Heart left ventricle (tissue), 16 donors: ENCODE results near the gene TMBIM4. TPM values are rescaled to one million over a fixed set of nuclear protein-coding genes. Genes with fewer than 3 reads are reported as not detected.

Source experiments
- ATAC-seq, 4 donors: fragments of 200-7000 bp; cut with Tn5 transposase; one replicate each; pipeline ENCODE4 v1.9.1; 2020 to 2022; ENCODE audit warnings: moderate library complexity in 4 of 4, mild to moderate bottlenecking in 3 of 4, moderate number of reproducible peaks in 1 of 4
- DNase-seq, 5 donors: peaks; one replicate each; pipeline ENCODE4 v3.0.0-alpha.2; 2020
- H3K27ac ChIP-seq, 12 donors: fragments of 200-600 bp; sonication (generic) in 4 of 12; one replicate each; pipeline versions ENCODE4 v1.5.0 to v1.8.0; 2016 to 2022; ENCODE audit warnings: mild to moderate bottlenecking in 2 of 12
- H3K27me3 ChIP-seq, 9 donors: fragments of 200-600 bp; sonication (generic) in 2 of 9; one replicate each; pipeline versions ENCODE4 v1.5.1 to v1.8.0; 2016 to 2022; ENCODE audit warnings: mild to moderate bottlenecking in 3 of 9
- H3K36me3 ChIP-seq, 9 donors: fragments of 200-600 bp; sonication (generic) in 2 of 9; one replicate each; pipeline versions ENCODE4 v1.5.0 to v1.8.0; 2018 to 2022; ENCODE audit warnings: mild to moderate bottlenecking in 2 of 9
- H3K4me1 ChIP-seq, 12 donors: fragments of 200-600 bp; sonication (generic) in 4 of 12; one replicate each; pipeline versions ENCODE4 v1.5.0 to v1.8.0; 2016 to 2022; ENCODE audit warnings: mild to moderate bottlenecking in 3 of 12
- H3K4me3 ChIP-seq, 12 donors: fragments of 200-600 bp; sonication (generic) in 4 of 12; one replicate each; pipeline versions ENCODE4 v1.5.0 to v1.8.0; 2017 to 2022; ENCODE audit warnings: mild to moderate bottlenecking in 9 of 12, moderate library complexity in 4 of 12
- H3K9me3 ChIP-seq, 12 donors: fragments of 200-600 bp; sonication (generic) in 4 of 12; one replicate each; pipeline versions ENCODE4 v1.5.0 to v1.8.0; 2016 to 2022; ENCODE audit warnings: mild to moderate bottlenecking in 1 of 12
- POLR2A ChIP-seq, 2 donors: fragments of 450-650 bp; IDR thresholded peaks; one replicate each; pipeline ENCODE4 v1.6.1; 2017; ENCODE audit warnings: antibody characterized with exemption in 2 of 2, mild to moderate bottlenecking in 2 of 2, moderate library complexity in 2 of 2
- WGBS, 4 donors: extraction: QIAGEN DNeasy Blood & Tissue Kit in 2 of 4; methylation state at CpG; one replicate each; pipeline versions ENCODE4 v1.1.5 to v1.1.7; 2013 to 2018; 5-methylcytosine and 5-hydroxymethylcytosine counted together
- intact Hi-C, 10 donors: fragments of 100-400 bp; cut with DNase I; formaldehyde crosslinking; loops; one replicate each; pipeline versions ENCODE4 v1.11.1 to v1.14.2; 2022
- polyA plus RNA-seq, 2 donors: library from polyadenylated mRNA; stranded (reverse); fragments of 200-250 nt; gene quantifications; one replicate each; pipeline ENCODE4 v1.2.3, GENCODE V29; 2013
- total RNA-seq, 9 donors: library from RNA; depleted of rRNA in 2 of 9; stranded (reverse); fragments of >200 nt in 2 of 9; fragmentation: NEBNext Ultra II Directional in 3 of 9; extraction: Animal tissue kit (Norgen Biotek cat#: 25700) in 3 of 9; gene quantifications; one replicate each; pipeline versions ENCODE4 v1.1.0 to v1.2.4, GENCODE V29; 2016 to 2023
- TF ChIP-seq, protein P1 (sequence below), 12 donors: fragments of 200-600 bp; sonication (generic) in 4 of 12; IDR thresholded peaks; one replicate each; pipeline versions ENCODE4 v1.5.0 to v1.8.0; 2018 to 2022; ENCODE audit warnings: antibody characterized with exemption in 12 of 12, mild to moderate bottlenecking in 5 of 12
- donor health status: ischemic (EF 13 %, LVEDD 7.1; RV severe dilation, severe dysfunction).
- donor health status: healthy with polysubstance abuse.
- donor health status: DM: no; HTN: yes; CAD: no.
- donor health status: DM: no; HTN: no; CAD: no.
- donor health status: ischemic (EF 25% LVEDD 6.9; RV normal size, moderate dysfunction).
- donor health status: ischemic (EF 25% LVEDD 5.7; RV mildly dilated, moderate dysfunction).
- donor health status: healthy.
- donor health status: DM: yes; HTN: yes; CAD: no.
- donor health status: ischemic (EF 35%, LVEDD 5.7; RV mildly dilated, moderate dysfunction).
- donor health status: nonischemic (EF 11% LVEDD 7.7; RV severe dilation, severe dysfunction).
- donor health status: DM: yes; HTN: yes; CAD: no.
- donor health status: PGD.
- donor health status: ischemic (EF 29% LVEDD 5.4; RV normal size, mild dysfunction).
- donor health status: nonischemic (EF 23%, LVEDD 6.1; RV moderate dilation, normal function).

Gene TMBIM4
- total and polyA plus RNA-seq, 11 donors, result 52.2 to 131 (median 86.2) TPM

- ATAC-seq (no peak), DNase-seq (no peak)
- Histone ChIP-seq H3K4me3 (no peak overlapping the region), H3K27me3 (no peaks in the 10 kb centered on the region), H3K36me3 (peaks cover 0 to 34% (median 28%) of the 10 kb centered on the region in 9 donors), H3K4me1 (no peaks in the 10 kb centered on the region), H3K9me3 (no peaks in the 10 kb centered on the region), H3K27ac (no peak overlapping the region)
- WGBS, 4 donors, result 95 to 98% (median 96%) methylated on average over 9 of the region's 9 CpGs
- intact Hi-C loops, result loop anchor here in 1 of 10 donors (10.0 kb wide), 1 partner anchor 1224 kb away; no protein-coding TSS in a partner anchor
- TF ChIP-seq POLR2A (IDR thresholded peaks at IDR 0.05), result no peak
- TF ChIP-seq, protein P1, sequence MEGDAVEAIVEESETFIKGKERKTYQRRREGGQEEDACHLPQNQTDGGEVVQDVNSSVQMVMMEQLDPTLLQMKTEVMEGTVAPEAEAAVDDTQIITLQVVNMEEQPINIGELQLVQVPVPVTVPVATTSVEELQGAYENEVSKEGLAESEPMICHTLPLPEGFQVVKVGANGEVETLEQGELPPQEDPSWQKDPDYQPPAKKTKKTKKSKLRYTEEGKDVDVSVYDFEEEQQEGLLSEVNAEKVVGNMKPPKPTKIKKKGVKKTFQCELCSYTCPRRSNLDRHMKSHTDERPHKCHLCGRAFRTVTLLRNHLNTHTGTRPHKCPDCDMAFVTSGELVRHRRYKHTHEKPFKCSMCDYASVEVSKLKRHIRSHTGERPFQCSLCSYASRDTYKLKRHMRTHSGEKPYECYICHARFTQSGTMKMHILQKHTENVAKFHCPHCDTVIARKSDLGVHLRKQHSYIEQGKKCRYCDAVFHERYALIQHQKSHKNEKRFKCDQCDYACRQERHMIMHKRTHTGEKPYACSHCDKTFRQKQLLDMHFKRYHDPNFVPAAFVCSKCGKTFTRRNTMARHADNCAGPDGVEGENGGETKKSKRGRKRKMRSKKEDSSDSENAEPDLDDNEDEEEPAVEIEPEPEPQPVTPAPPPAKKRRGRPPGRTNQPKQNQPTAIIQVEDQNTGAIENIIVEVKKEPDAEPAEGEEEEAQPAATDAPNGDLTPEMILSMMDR (IDR thresholded peaks at IDR 0.05), result no peak
Measured at GRCh38 chr12:66118240-66118891, 51.4 kb downstream of the TMBIM4 start.

DNA sequence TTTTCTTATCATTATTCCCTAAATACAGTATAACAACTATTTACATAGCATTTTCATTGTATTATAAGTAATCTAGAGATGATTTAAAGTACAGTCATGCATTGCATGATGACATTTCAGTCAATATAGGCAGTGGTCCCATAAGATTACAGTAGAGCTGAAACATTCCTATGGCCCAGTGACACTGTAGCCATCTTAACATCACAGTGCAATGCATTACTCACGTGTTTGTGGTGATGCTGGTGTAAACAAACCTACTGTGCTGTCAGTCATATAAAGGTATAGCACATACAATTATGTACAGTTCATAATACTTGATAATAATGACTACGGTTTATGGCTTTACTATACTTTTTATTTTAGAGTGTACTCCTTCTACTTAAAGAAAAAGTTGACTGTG, 52.6 kb downstream of the TMBIM4 start:
- no peaks in the 10 kb centered on the region for H3K4me1 ChIP-seq
- peaks cover 0 to 23% (median 16%) of the 10 kb centered on the region in 9 donors for H3K36me3 ChIP-seq
- intact Hi-C loops, result loop anchor here in 1 of 10 donors (10.0 kb wide), 1 partner anchor 1222 kb away; no protein-coding TSS in a partner anchor
- H3K27ac ChIP-seq, result no peak overlapping the region
- no peak for DNase-seq
- WGBS, 4 donors, result 94 to 98% (median 96%) methylated on average over 2 of the region's 2 CpGs
- no peak for ATAC-seq
- H3K4me3 ChIP-seq, result no peak overlapping the region
- no peak for TF ChIP-seq POLR2A (IDR thresholded peaks at IDR 0.05)
- TF ChIP-seq, protein P1 (IDR thresholded peaks at IDR 0.05), result no peak
- H3K9me3 ChIP-seq, result no peaks in the 10 kb centered on the region
- no peaks in the 10 kb centered on the region for H3K27me3 ChIP-seq

DNA sequence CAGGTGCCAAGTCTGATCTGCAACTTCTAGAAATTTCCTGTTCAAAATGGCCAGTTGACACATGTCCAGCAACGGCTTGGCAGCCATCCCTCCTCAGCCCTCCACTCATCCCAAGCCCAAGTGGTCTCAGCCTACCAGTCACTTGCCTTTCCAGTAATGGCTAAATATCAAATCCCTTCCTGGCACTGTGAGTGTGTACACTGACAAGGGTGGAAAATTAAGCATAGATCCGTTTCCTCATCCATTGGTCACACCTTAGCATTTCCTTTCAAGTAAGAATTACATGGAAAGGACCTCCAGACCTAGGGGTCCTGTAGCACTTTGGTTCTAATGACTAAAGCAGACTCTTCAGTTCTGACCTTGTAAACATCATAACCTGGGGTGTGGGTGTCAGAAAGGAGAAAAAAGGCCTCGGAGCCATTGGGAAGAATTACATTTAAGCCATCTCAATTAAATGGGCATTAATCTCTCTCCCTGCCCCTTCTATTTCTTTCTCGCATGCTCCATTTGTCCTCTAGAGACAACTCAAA, 54.7 kb downstream of the TMBIM4 start:
- ATAC-seq, result peak in 1 of 4 donors; percentile 32
- Histone ChIP-seq H3K4me3 (no peak overlapping the region), H3K36me3 (peaks cover 0 to 5% (median 0%) of the 10 kb centered on the region in 9 donors), H3K4me1 (no peaks in the 10 kb centered on the region), H3K27ac (no peak overlapping the region), H3K9me3 (no peaks in the 10 kb centered on the region), H3K27me3 (no peaks in the 10 kb centered on the region)
- intact Hi-C loops, result loop anchor here in 1 of 10 donors (10.0 kb wide), 1 partner anchor 1220 kb away; no protein-coding TSS in a partner anchor
- TF ChIP-seq POLR2A (IDR thresholded peaks at IDR 0.05), result no peak
- TF ChIP-seq, protein P1 (IDR thresholded peaks at IDR 0.05), result no peak
- 61 to 74% (median 61%) methylated on average over 4 of the region's 4 CpGs for WGBS, 4 donors
- no peak for DNase-seq

DNA sequence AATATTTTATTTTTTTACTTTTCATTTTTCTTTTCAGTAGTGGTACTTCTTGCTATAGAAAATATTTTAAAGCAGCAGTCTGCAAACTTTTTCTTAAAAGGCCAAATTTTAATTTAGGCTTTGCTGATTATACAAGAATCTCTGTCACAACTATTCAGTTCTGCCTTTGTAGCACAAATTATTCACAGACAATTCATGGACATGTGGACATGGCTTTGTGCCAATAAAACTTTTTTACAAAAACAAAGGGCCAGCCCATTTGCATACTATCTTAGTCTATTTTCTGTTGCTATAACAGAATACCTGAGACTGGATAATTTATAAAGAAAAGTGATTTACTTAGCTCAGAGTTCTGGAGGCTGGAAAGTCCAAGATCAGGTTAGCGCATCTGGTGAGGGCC, 56.3 kb downstream of the TMBIM4 start:
- TF ChIP-seq, protein P1 (IDR thresholded peaks at IDR 0.05), result no peak
- no peak for TF ChIP-seq POLR2A (IDR thresholded peaks at IDR 0.05)

More for the DNA sequence above, 56.3 kb downstream of the TMBIM4 start:
- H3K9me3 ChIP-seq, result no peaks in the 10 kb centered on the region
- H3K36me3 ChIP-seq, result peaks cover 0 to 2% (median 0%) of the 10 kb centered on the region in 9 donors
- no peaks in the 10 kb centered on the region for H3K27me3 ChIP-seq
- no peak overlapping the region for H3K27ac ChIP-seq
- intact Hi-C loops, result loop anchor here in 1 of 10 donors (10.0 kb wide), 1 partner anchor 1219 kb away; no protein-coding TSS in a partner anchor
- H3K4me3 ChIP-seq, result no peak overlapping the region
- 95 to 100% (median 99%) methylated on average over 1 of the region's 1 CpG for WGBS, 4 donors
- no peaks in the 10 kb centered on the region for H3K4me1 ChIP-seq
- DNase-seq (no peak), ATAC-seq (no peak)
